Transverse colon (tissue), 4 donors: ENCODE results near the gene SLC38A1. TPM values are rescaled to one million over a fixed set of nuclear protein-coding genes. Genes with fewer than 3 reads are reported as not detected.

Experiments
- DNase-seq: peaks from one replicate; pipeline ENCODE4 v3.0.0-alpha.2; 2019
- H3K27ac ChIP-seq, 4 donors: fragments of 200-600 bp; sonication (generic); 2 replicates each; pipeline ENCODE4 v1.5.1; 2016 to 2018; ENCODE audit warnings: inconsistent platforms in 4 of 4
- H3K27me3 ChIP-seq: fragments of 200-600 bp; sonication (generic); 2 replicates; pipeline ENCODE4 v1.5.1; 2017; ENCODE audit warnings: inconsistent platforms
- H3K36me3 ChIP-seq, 4 donors: fragments of 200-600 bp; sonication (generic); 2 replicates each; pipeline ENCODE4 v1.5.1; 2017 to 2019; ENCODE audit warnings: inconsistent platforms in 4 of 4
- H3K4me1 ChIP-seq, 4 donors: fragments of 200-600 bp; sonication (generic); 2 replicates each; pipeline ENCODE4 v1.5.1; 2017 to 2020; ENCODE audit warnings: inconsistent platforms in 4 of 4
- H3K4me3 ChIP-seq, 4 donors: fragments of 200-600 bp; sonication (generic); 1 replicate in 1 of 4; 2 replicates in 3 of 4; pipeline versions ENCODE4 v1.5.1 to v1.6.1; 2017 to 2019; ENCODE audit warnings: inconsistent platforms in 4 of 4
- H3K9me3 ChIP-seq, 2 donors: fragments of 200-600 bp; sonication (generic); 2 replicates each; pipeline ENCODE4 v1.5.1; 2017 to 2019; ENCODE audit warnings: inconsistent platforms in 2 of 2
- CTCF ChIP-seq, 5 experiments: fragments of 200-600 bp in 3 of 5; fragments of 450-650 bp in 2 of 5; sonication (generic) in 3 of 5; IDR thresholded peaks; 1 replicate in 2 of 5; 2 replicates in 3 of 5; pipeline ENCODE4 v1.5.1; 2016 to 2017; ENCODE audit warnings: antibody characterized with exemption in 5 of 5, inconsistent platforms in 3 of 5, mild to moderate bottlenecking in 2 of 5, moderate library complexity in 1 of 5
- EP300 ChIP-seq: sonication (generic); formaldehyde crosslinking; IDR thresholded peaks from one replicate; pipeline ENCODE4 v1.6.1; 2017; ENCODE audit warnings: antibody characterized with exemption, low read depth
- POLR2A ChIP-seq: fragments of 450-650 bp; IDR thresholded peaks from one replicate; pipeline ENCODE4 v1.6.1; 2016; ENCODE audit warnings: antibody characterized with exemption, mild to moderate bottlenecking, moderate library complexity
- POLR2AphosphoS5 ChIP-seq, 3 donors: sonication (generic); formaldehyde crosslinking; IDR thresholded peaks; one replicate each; pipeline ENCODE4 v1.6.1; 2016; ENCODE audit warnings: antibody characterized with exemption in 3 of 3
- WGBS, 2 donors: methylation state at CpG; one replicate each; pipeline ENCODE4 v1.1.5; 2018; ENCODE audit warnings: low coverage in 1 of 2; 5-methylcytosine and 5-hydroxymethylcytosine counted together
- in situ Hi-C, 4 donors: fragments of 200-750 bp; cut with MboI; loops; one replicate each; pipeline versions ENCODE4 v1.15.0 to v1.15.1; 2017; ENCODE audit warnings: low sequenced_read_pairs in 3 of 4, low pct_ligation_motif_present in 1 of 4, low pct_unique_long_range_greater_than_20kb in 1 of 4
- intact Hi-C: fragments of 100-400 bp; cut with DNase I; formaldehyde crosslinking; loops from one replicate; pipeline ENCODE4 v1.15.1; 2023; ENCODE audit warnings: low total_unique reads
- total RNA-seq, 4 donors: library from RNA; depleted of rRNA; stranded (reverse); fragments of >200 nt; gene quantifications; one replicate each; pipeline ENCODE4 v1.1.0, GENCODE V29; 2016

Gene SLC38A1
- total RNA-seq, 4 donors from 2014 or later = 36.8 to 139 (median 117) TPM

- Histone ChIP-seq H3K27me3 (no peaks in the 10 kb centered on the region), H3K4me1 (peaks cover 0 to 17% (median 2%) of the 10 kb centered on the region in 4 donors), H3K36me3 (no peaks in the 10 kb centered on the region), H3K9me3 (no peaks in the 10 kb centered on the region), H3K27ac (no peak overlapping the region), H3K4me3 (no peak overlapping the region)
- intact Hi-C loops (no loop called here), in situ Hi-C loops (no loop called here)
- TF ChIP-seq POLR2A = no peak
- no peak for TF ChIP-seq EP300
- TF ChIP-seq CTCF (IDR thresholded peaks at IDR 0.05) = no peak
- no peak for TF ChIP-seq POLR2AphosphoS5 (IDR thresholded peaks at IDR 0.05)
- DNase-seq = no peak
- 75 to 99% methylated on average over 2 of the region's 2 CpGs for WGBS, 2 donors
Measured at GRCh38 chr12:46188170-46188569, 80.7 kb downstream of the SLC38A1 start.

- no peak for DNase-seq
- TF ChIP-seq POLR2AphosphoS5 (IDR thresholded peaks at IDR 0.05) (no peak), CTCF (IDR thresholded peaks at IDR 0.05) (no peak), POLR2A (no peak), EP300 (no peak)
- Histone ChIP-seq H3K4me1 (peaks cover 0 to 18% (median 2%) of the 10 kb centered on the region in 4 donors), H3K9me3 (no peaks in the 10 kb centered on the region), H3K27me3 (no peaks in the 10 kb centered on the region), H3K4me3 (no peak overlapping the region), H3K36me3 (no peaks in the 10 kb centered on the region), H3K27ac (no peak overlapping the region)
- in situ Hi-C loops (no loop called here), intact Hi-C loops (no loop called here)
- 29 to 47% methylated on average over 1 to 3 of the region's 3 CpGs for WGBS, 2 donors
Measured at GRCh38 chr12:46187023-46187422, 81.8 kb downstream of the SLC38A1 start.

- WGBS, 2 donors = 86 to 90% methylated on average over 3 of the region's 3 CpGs
- Histone ChIP-seq H3K27ac (no peak overlapping the region), H3K36me3 (no peaks in the 10 kb centered on the region), H3K27me3 (no peaks in the 10 kb centered on the region), H3K9me3 (no peaks in the 10 kb centered on the region), H3K4me1 (peaks cover 0 to 20% (median 2%) of the 10 kb centered on the region in 4 donors), H3K4me3 (no peak overlapping the region)
- intact Hi-C loops = no loop called here
- TF ChIP-seq POLR2A (no peak), EP300 (no peak), POLR2AphosphoS5 (IDR thresholded peaks at IDR 0.05) (no peak), CTCF (IDR thresholded peaks at IDR 0.05) (no peak)
- in situ Hi-C loops = no loop called here
- no peak for DNase-seq
Measured at GRCh38 chr12:46186088-46186487, 82.8 kb downstream of the SLC38A1 start.

GRCh38 chr12:46185686-46186085 is 83.2 kb downstream of the SLC38A1 start:
- H3K4me1 ChIP-seq = peaks cover 0 to 24% (median 5%) of the 10 kb centered on the region in 4 donors
- H3K27me3 ChIP-seq = no peaks in the 10 kb centered on the region
- H3K36me3 ChIP-seq = no peaks in the 10 kb centered on the region
- no peak overlapping the region for H3K4me3 ChIP-seq
- DNase-seq = no peak
- H3K27ac ChIP-seq = no peak overlapping the region
- TF ChIP-seq POLR2A (no peak), CTCF (IDR thresholded peaks at IDR 0.05) (no peak), POLR2AphosphoS5 (IDR thresholded peaks at IDR 0.05) (no peak), EP300 (no peak)
- 93 to 100% methylated on average over 1 to 3 of the region's 3 CpGs for WGBS, 2 donors
- H3K9me3 ChIP-seq = no peaks in the 10 kb centered on the region
- intact Hi-C loops = no loop called here
- in situ Hi-C loops = no loop called here
